AG20443 (cell line): ENCODE results near the gene SCUBE1.
"Not testable (repeated sequence)": the region's sequence is repeated elsewhere in the genome, so short reads cannot be mapped to it uniquely, and the experiment has no call there.

Experiments used
- DNase-seq: peaks from one replicate; pipeline ENCODE4 v3.0.0; 2012; ENCODE audit warnings: low spot score, mixed read lengths

SCUBE1 gene

GRCh38 chr22:43301866-43302265, 41.3 kb downstream of the SCUBE1 start:
- no peak for DNase-seq

- DNase-seq, result no peak
Measured at GRCh38 chr22:43300891-43301676, 42.1 kb downstream of the SCUBE1 start.

DNA sequence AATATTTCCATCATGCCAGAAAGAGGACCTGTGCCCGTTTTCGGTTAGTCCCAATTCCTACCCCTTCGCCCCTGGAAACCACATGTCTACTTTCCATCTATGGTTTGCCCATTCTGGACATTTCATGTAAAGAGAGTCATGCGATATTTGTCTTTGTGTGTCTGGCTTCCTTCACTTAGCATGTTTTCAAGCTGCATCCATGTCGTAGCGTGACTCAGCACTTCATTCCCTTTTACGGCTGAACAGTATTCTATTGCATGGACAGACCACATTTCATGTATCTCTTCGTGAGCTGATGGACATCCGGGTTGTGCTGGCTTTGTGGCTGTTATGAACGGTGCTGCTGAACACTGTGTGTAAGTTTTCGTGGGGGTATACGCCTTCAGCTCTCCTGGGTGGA, 43.4 kb downstream of the SCUBE1 start:
- no peak for DNase-seq

DNA sequence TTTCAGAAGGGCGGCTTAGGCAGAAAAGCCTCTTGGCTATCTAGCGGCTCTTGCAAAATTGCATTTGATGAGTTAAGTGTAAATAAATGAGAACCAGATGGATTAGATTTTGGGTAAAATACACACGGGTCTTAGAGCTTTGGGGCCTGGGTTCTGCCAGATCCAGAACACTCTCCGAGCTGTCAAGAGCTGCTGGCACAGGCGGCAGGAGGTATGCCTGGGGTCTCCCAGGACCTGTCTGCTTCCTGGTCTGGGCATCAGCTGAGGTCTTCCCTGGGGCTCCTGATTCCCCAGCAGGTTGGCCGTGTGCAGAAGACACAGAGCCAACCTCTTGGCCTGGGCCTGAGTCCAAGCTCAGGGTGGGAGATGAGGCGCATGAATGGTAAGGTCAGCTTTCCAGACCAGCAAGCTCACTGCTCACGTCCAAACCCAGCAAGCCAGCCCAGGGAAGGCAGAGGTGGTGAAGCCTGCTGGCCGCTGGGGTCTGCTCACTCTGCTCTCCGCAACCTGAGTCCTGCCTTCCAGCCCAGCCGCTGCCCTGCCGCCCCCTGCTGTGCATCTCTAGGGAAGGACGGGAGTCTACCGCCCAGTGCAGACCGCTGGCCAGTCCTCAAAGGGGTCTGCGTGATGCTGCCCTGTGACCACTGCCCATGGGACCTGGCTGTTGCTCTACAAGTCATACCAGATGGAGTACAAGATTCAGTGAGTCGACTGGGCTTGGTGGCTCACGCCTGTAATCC, 44.9 kb downstream of the SCUBE1 start:
- DNase-seq, result no peak

DNA sequence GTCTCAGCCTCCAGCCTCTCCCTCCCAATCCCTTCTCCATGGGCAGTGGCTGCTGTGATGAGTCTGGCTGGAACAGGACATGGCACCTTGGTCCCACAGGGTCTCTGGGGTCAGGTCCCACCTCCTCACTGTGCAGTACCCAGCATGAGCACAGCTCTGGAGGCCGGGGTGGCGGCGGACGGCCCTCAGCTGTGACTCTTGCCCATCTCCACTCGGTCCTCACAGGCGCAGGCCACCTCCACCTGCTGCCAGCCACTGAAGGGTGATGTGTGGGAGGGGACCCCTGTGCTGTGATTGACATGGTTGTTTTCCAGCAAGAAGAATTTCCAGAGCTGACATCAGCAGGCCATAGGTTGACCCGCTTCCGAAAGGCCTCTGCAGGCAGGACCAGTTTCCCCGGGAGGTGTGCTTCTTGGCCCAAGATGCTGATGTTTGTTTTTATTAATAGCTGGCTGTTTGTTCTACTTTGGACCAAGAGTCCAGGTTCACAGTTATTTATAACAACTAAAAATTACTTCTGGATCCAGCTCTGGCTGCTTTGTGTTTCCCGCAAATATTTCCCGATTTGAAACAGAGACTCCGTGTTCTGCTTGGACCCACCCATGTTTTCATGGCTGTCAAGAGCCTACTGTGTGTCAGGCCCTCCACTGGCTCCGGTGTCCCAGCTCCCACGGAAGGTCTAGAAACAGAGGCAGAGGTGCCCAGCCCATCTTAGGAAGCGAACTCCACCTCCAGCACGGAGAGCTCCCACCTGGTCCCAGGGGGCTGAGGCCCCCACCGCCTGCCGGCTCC, 45.7 kb downstream of the SCUBE1 start:
- no peak for DNase-seq

GRCh38 chr22:43296276-43296902, 46.8 kb downstream of the SCUBE1 start:
- DNase-seq, result no peak

- DNase-seq, result no peak
Measured at GRCh38 chr22:43295660-43296059, 47.5 kb downstream of the SCUBE1 start.

DNA sequence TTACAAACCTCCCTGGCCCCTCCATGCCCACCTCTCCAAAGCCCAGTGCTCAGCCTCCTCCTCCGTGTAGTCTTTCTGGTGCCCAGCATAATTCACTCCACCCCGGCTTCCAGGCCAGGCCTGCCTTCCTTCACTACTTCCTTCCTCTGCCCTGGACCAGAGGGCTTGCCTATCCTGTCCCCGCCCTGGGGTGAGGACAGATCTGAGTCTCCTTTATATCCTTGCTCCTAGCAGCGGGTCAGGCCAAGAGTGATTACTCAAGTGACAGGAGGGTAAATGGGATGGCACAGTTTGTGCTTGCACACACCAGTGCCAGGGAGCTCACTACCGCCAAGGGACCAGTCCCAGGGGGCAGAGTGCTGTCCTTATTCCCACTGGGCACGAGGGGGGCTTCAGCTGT, 48.0 kb downstream of the SCUBE1 start:
- DNase-seq, result no peak

GRCh38 chr22:43293655-43294392, 49.3 kb downstream of the SCUBE1 start:
- DNase-seq, result peak; percentile 46

DNA sequence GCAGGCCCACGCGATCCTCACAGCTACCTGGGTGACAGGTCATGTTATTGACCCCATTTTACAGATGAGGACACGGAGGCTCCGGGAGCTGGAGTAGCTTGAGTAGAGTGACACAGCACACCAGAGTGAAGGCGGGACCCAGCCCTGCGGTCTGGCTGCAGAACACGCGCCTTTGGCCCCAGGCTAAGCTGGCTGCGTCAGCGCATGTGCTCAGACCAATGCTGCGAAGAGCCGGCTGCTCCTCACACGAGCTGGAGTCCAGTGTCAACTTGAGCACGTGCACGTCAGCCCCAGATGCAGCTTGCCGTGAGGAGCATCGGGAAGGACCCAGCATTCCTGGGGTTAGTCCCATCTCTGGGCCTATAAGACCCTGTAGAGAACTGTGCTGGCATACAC, 49.9 kb downstream of the SCUBE1 start:
- no peak for DNase-seq

DNA sequence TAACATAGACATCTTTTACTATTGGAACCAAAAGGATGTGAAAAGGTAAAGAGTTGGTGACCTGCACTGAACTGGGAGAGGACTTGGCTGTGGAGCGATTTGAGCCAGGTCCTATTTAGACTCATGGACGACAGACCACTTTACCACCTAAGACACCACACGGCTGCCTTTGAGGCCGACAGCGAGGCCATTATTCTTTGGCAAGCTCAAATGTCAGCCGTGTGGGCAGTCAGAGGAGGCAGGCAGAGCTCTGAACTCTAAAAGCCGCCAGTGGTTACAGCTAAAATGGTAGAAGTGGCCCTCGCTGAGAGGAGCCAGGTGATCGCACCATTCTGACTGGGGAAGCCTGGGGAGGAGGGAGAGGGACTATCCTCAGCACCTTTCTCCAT, 50.5 kb downstream of the SCUBE1 start:
- no peak for DNase-seq

DNA sequence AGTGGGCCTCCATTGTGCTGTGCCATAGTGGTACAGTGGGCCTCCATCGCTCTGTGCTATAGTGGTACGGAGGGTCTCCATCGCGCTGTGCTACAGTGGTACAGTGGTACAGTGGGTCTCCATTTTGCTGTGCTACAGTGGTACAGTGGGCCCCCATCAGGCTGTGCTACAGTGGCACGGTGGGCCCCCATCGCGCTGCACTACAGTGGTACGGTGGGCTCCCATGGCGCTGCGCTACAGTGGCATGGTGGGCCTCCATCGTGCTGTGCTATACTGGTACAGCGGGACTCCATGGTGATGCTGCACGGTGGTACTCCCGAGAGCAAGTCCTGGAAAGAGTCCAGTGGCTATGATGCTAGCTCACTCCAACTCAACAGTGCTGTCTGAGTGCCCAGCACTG, 51.8 kb downstream of the SCUBE1 start:
- DNase-seq, result no peak

GRCh38 chr22:43289976-43290721, 53.0 kb downstream of the SCUBE1 start:
- peak; percentile 61 for DNase-seq

GRCh38 chr22:43289531-43289963, 53.6 kb downstream of the SCUBE1 start:
- no peak for DNase-seq

DNA sequence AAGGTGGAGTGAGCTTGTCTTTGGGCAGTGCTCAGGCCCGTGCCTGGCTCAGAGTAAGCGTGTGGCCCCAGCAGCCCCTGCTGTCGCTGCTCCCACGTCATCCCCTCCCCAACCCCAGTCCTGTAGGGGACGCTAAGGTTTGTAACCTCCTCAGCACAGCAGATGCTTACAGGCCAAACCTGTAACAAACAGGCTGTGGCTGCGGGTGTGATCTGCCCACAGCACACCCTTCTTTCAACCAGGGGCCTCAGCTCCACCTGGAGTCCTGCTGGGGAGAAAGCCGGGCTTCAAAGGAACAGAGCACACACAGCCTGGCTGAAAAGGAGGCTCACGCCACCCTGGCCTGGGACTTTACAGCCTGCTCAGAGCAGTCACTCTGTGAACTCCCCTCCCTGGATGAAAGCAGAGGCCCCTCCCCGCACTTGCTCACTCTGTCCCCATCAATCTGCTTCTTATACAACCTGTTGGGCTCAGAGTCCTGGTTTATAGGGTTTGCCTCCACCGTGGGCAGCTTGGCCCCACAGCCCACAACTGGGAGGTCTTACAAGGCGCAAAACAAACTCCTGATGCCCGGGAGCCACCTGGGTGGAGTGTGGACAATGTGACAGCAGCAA, 54.3 kb downstream of the SCUBE1 start:
- DNase-seq, result no peak

- DNase-seq, result no peak
Measured at GRCh38 chr22:43288378-43288777, 54.8 kb downstream of the SCUBE1 start.

- DNase-seq, result no peak
Measured at GRCh38 chr22:43287441-43287840, 55.7 kb downstream of the SCUBE1 start.

DNA sequence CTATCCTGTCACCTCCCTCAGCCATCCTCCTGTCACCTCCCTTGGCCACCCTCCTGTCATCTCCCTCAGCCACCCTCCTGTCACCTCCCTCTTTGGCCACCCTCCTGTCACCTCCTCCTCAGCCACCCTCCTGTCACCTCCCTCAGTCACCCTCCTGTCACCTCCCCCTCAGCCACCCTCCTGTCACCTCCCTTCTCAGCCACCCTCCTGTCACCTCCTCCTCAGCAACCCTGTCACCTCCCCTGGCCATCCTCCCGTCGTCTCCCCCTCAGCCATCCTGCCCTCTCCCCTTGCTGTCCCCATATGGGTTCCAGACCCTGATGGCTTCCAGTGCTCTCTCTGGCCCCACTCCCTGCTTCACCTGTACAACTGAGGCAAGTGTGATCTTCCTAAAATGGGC, 61.8 kb downstream of the SCUBE1 start:
- no peak for DNase-seq

GRCh38 chr22:43280523-43280886, 62.7 kb downstream of the SCUBE1 start:
- DNase-seq, result not testable (repeated sequence)

DNA sequence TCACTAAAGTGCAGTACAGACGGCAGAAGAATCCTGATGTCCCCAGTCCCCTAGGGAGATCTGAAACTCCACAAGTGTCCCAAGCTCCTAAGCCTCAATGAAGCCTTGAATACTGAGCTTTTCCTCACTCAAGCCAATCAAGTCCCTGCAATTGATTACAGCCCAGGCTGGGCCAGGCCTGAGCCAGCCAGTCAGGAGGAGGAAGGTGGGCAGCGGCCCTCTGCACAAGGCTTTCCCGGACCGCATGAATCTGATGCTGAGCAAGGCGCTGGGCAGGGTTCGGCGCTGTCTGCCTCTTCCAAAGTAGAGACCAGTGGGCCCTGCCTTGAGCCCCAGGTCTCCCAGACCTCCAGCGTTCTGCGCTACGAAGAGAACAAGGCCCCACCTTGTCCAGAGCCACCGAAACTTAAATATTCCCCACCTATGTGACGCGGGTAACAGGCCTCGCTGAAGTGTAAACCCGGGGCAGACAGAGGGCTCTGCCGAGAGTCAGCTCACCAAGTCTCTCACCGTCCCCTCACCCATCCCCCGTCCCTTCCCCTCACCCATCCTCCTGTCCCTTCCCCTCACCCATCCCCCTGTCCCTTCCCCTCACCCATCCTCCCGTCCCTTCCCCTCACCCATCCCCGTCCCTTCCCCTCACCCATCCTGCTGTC, 63.2 kb downstream of the SCUBE1 start:
- DNase-seq, result no peak
